ENCODE measurements around the gene PPP1R15A. TPM values are rescaled to one million over a fixed set of nuclear protein-coding genes. Genes with fewer than 3 reads are reported as not detected.
"Not testable (repeated sequence)": the region's sequence is repeated elsewhere in the genome, so short reads cannot be mapped to it uniquely, and the experiment has no call there.

The PPP1R15A gene
- total RNA-seq (2014; rRNA removed; shearing (Covaris generic)) = 50.7 and 56.2 TPM in 2 replicates

- DNase-seq (ENCODE audit: low read depth) = peak; percentile 97
Measured at GRCh38 chr19:48872182-48872883, at the start of gene PPP1R15A. TSS of gene PPP1R15A (plus strand) at chr19:48872421. CDS start at chr19:48873234, 813 bp downstream.

DNA sequence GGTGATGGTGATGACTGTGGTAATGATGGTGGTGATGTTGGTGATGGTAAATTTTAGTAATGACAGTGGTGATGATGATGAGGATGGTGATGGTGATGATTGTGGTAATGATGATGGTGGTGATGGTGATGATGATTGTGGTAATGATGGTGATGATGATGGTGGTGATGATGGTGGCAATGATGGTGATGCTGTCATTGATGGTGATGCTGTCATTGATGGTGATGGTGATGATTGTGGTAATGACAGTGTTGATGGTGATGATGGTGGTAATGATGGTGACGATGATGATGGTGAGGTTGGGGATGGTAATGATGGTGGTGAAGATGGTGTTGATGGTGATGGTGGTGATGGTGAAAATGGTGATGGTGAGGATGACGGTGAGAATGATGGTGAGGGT, 49.7 kb upstream of the PPP1R15A start:
- no peak for DNase-seq (ENCODE audit: low read depth)

DNA sequence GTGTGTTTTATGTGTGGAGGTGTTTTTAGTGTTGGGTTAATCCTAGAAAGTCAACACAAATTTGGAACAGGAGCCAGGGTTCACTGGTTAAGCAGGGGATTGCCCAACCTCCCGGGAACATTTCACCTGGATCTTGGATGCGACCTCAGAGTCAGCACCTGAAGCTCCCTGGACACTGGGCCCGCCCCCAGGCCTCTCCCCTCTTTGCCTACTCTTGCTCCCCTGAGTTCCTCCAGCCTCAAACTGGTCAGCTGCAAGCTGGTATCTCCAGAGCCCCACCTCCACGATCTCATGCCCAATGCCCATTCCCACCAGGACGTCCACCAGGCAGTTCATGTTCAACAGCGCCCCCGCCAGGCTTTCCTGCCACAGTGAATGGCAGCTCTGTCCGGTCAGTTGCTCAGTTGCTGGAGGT, 45.6 kb upstream of the PPP1R15A start:
- no peak for DNase-seq (ENCODE audit: low read depth)

- no peak for DNase-seq (ENCODE audit: low read depth)
Measured at GRCh38 chr19:48830088-48830487, 42.1 kb upstream of the PPP1R15A start.

DNA sequence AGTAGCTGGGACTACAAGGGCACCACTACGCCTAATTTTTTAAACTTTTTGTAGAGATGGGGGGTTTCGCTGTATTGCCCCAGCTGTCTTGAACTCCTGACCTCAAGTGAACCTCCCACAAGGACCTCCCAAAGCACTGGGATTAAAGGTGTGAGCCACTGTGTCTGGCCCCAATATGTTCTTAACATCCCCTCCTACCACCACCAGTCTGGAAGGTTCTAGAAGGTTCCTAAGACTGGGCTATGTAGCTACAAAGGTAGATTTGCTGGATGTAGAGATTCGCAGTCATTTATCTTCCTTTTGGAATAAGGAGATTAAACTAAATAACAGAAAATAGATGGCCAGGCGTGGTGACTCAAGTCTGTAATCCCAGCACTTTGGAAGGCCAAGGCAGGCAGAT, 41.3 kb upstream of the PPP1R15A start:
- DNase-seq (ENCODE audit: low read depth) = no peak

DNA sequence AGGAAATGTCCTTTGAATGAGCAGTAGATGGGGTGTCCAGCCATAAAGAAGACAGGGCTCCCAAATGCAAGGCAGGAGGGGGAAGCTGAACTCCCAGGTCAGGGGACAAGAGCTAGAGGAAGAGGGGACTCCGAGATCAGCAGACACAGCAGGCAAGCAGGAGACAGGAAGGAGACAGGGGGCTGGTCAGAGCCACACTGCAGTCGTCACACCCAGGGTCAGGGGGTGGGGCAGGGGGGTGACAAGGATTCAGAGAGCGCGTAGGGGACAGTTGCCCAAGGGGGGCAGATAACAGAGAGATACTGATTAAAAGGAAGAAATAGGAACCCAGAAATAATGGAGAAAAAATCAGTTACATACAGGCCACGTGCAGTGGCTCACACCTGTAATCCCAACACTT, 39.2 kb upstream of the PPP1R15A start:
- DNase-seq (ENCODE audit: low read depth) = no peak

- DNase-seq (ENCODE audit: low read depth) = no peak
Measured at GRCh38 chr19:48833977-48834376, 38.2 kb upstream of the PPP1R15A start.

DNA sequence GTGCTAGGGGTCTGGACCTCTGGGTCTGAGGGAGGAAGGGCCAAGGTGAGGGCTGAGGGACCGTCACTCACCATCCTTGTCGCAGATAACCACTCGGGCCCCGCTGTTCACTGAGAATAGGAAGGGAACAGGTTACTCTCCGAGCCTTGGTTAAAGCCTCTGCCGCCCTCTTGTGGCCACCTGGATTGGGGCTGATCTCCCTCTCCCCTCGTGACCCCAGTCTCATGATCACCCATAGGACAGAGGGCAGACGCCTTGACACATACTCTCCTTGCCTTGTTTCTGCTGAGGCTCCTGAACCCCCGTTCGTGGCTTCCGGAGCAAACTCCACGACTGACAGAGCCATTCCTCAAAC, 36.5 kb upstream of the PPP1R15A start:
- DNase-seq (ENCODE audit: low read depth) = peak; percentile 91

DNA sequence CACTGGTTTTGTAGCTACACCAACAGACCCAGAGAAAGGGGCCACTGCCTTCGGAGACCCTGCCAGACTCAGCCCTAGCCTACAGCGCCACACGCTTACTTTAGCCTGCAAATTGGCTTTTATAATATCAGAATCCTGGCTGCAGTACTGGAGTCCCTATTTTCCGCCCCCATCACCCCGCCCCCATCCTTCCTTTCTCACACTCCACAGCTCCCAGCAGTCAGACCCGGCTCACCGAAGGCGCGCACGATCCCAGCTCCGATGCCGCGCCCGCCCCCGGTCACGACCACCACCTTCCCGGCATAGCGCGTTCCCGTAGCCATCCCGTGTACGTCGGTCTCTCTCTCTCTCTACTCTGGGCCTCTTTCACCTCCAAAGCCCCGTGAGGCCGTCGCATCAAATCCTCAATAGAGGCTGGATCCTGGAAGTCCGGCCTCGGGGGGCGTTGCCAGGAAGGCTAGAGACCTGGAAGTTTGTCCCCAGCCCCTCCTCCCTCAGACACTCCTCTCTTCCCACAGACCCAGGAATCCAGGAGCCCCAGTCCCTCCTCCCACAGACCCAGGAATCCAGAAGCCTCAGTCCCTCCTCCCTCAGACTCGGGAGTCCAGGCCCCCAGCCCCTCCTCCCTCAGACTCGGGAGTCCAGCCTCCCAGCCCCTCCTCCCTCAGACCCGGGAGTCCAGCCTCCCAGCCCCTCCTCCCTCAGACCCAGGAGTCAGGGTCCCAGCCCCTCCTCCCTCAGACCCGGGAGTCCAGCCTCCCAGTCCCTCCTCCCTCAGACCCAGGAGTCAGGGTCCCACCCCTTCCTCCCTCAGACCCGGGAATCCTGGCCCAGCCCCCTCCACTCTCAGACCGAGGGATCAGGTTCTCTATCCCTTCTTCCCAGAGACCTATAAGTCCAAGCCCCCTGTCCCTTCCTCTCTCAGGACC, 35.9 kb upstream of the PPP1R15A start, which contains the start of gene HSD17B14:
HSD17B14 (minus strand) TSS at position 403 of the 929 bp plus-strand sequence; CDS start at position 323, 80 bp downstream.
- no peak for DNase-seq (ENCODE audit: low read depth)

DNA sequence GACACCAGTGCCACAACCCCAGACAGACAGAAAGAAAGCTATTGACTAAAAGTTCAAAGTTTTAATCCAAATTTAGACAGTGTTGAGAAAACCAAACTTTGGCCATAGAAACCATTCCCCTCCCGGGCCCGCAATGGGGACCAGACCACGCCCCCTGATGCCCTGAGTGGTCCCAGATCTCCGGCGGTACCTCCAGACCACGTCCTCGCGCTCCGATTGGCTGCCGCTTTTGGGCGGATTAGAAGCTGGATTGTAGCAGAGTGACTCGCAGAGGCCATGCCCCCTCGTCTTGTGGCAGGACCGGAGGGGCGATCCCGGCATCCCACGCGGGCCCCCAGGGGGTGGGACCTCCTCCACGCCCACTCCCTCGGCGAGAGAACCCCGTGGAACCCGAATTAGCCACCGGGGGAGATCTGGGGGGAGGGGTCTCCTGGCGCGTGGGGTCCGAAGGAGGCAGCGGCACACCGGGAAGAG, 35.1 kb upstream of the PPP1R15A start:
- DNase-seq (ENCODE audit: low read depth) = peak; percentile 89

GRCh38 chr19:48837687-48838086, 34.5 kb upstream of the PPP1R15A start:
- no peak for DNase-seq (ENCODE audit: low read depth)

DNA sequence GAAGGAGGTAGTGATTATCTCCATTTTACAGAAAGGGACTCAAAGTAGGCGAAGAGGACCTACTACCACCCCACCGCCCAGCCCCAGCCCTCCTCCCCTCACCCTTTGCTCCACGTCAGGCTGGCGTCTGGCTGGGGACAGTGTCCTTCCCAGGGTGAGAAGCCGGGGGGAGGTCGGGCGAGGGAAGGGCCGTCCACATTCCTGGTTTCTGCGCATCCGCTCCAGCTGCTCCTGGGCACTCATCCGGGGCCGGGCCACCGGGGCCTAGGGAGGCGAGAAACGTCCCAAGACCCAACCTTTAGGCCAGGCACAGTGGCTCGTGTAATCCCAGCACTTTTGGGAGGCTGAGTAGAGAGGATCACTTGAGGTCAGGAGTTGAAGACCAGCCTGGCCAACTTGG, 31.2 kb upstream of the PPP1R15A start:
- DNase-seq (ENCODE audit: low read depth) = no peak

- DNase-seq (ENCODE audit: low read depth) = no peak
Measured at GRCh38 chr19:48841571-48841970, 30.6 kb upstream of the PPP1R15A start.

- DNase-seq (ENCODE audit: low read depth) = peak; percentile 30
Measured at GRCh38 chr19:48842789-48843162, 29.4 kb upstream of the PPP1R15A start.

DNA sequence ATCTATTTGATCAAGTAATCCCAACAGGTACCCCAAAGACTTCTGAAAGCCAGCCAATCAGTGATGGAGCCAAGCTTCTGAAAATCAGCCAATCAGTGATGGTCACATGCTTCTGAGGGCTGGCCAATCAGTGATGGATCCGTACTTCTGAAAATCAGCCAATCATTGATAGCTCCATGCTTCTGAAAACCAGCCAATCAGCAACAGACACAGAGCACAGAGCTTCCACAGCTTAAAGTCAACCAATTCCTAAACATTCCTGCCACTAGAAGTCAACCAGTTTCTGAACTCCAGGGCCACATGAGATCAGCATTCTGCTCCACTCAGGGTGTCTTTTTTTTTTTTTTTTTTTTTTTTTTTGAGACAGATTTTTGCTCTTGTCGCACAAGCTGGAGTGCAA, 27.7 kb upstream of the PPP1R15A start:
- DNase-seq (ENCODE audit: low read depth) = no peak

DNA sequence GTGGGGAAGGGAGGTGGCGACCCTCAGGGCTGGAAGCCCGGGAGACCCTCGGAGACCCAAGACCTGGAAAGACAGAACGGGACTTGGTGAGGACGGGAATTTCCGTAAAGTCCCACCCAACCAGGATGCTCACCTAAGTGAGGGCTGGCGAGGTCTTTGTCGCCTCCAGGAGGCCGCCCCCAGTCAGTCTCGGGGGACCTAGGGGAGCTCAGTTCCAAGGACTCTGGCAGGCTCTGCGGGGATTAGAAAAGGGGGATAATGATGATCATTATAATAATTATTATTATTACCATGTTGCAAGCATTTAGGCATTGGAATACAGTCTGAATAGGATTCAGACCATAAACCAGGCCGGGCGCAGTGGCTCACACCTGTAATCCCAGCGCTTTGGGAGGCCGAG, 26.8 kb upstream of the PPP1R15A start:
- DNase-seq (ENCODE audit: low read depth) = no peak

GRCh38 chr19:48846659-48847058, 25.6 kb upstream of the PPP1R15A start:
- DNase-seq (ENCODE audit: low read depth) = not testable (repeated sequence)

DNA sequence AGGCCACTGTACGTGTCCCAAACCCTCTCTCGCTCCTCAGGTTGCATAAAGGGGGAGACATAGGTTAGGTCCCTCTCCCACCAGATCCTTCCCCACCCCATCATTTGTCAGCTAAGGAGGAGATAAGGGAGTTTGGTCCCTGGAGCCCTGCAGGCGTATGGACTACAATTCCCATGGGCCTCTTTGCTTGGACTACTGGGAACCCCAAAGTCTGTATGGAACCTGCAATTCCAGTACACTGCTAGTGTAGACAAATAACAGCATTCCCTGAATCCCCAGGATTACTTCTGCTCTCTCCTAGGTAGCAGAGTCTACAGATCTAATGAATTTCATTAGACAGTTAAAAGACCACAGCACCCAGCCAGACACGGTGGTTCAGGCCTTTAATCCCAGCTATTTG, 19.9 kb upstream of the PPP1R15A start:
- no peak for DNase-seq (ENCODE audit: low read depth)

GRCh38 chr19:48853483-48853882, 18.7 kb upstream of the PPP1R15A start:
- DNase-seq (ENCODE audit: low read depth) = no peak

DNA sequence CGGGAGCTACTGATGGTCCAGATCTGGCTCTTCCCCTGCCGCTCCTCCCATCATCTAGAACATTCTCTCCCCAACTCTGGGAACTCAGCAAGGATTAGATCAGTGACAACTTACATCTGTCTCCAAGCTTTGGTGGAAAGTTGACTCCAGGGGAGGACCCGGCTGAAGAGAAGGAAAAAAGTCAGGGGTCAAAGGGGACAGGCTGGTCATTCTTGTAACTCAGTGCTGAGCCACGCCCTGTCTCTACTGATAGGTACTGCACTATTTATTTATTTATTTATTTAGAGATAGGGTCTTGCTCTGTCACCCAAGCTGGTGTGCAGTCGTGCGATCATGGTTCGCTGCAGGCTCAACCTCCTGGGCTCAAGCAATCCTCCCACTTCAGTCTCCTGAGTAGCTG, 18.1 kb upstream of the PPP1R15A start:
- no peak for DNase-seq (ENCODE audit: low read depth)

DNA sequence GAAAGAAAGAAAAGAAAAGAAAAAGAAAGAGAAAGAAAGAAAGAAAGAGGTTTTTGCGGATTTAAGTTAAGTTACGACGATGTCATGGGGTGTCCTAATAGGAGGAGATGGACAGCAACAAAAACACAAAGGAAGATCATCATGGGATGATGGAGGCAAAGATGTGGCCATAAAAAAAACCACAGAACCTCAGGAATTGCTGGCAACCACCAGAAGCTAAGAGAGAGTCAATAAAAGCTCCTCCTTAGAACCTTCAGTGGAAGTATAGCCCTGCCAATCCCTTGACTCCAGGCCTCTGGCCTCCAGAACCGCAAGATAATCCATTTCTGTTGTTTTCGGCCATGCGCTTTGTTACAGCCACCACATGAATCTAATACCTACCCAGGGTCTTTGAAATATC, 15.3 kb upstream of the PPP1R15A start:
- DNase-seq (ENCODE audit: low read depth) = no peak

GRCh38 chr19:48858984-48859710, 13.1 kb upstream of the PPP1R15A start:
- no peak for DNase-seq (ENCODE audit: low read depth)
